ENCODE measurements around the gene MYH14.

The MYH14 gene

DNA sequence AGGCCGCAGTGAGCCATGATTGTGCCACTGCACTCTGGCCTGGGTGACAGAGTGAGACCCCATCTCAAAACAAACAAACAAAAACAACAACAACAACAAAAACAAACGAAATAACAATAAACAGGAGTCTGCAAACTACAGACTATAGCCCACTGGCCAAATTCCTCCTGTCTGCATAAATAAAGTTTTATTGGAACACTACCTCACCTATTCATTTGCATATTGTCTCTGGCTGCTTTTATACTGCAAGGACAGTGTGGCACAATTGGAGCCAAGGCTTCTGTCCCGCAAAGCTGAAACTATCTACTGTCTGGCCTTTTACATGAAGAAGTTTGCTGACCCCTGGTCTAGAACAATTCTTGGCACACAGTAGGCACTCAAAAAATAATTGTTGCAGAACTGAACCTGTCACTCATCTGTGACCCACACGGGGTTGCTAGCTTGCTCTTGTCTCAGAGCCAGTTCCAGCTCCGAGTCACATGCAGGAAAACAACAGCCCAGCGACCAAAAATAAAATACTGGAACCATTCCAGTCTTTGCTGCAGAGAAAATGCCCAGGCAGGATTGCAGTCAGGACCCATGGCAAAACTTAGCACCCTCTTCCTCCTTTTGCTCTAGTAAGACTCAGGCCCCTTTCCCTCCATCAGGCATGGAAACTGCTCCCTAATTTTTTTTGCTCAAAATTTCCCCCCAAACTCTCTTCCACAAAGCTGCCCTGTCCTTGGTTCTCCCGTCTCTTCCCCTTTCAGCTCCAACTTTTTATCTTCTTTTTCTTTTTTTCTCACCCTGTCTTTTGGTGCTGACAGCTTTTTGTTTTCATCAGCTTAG lies 4.8 kb upstream of the MYH14 start:
- no peaks in the 10 kb centered on the region for H4K20me1 ChIP-seq (ENCODE audit: low read depth, low read length)
- TF ChIP-seq EZH2phosphoT487 (conservative IDR thresholded peaks at IDR 0.05; ENCODE audit: low read length): no peak
- TF ChIP-seq, protein P1, sequence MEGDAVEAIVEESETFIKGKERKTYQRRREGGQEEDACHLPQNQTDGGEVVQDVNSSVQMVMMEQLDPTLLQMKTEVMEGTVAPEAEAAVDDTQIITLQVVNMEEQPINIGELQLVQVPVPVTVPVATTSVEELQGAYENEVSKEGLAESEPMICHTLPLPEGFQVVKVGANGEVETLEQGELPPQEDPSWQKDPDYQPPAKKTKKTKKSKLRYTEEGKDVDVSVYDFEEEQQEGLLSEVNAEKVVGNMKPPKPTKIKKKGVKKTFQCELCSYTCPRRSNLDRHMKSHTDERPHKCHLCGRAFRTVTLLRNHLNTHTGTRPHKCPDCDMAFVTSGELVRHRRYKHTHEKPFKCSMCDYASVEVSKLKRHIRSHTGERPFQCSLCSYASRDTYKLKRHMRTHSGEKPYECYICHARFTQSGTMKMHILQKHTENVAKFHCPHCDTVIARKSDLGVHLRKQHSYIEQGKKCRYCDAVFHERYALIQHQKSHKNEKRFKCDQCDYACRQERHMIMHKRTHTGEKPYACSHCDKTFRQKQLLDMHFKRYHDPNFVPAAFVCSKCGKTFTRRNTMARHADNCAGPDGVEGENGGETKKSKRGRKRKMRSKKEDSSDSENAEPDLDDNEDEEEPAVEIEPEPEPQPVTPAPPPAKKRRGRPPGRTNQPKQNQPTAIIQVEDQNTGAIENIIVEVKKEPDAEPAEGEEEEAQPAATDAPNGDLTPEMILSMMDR (IDR thresholded peaks at IDR 0.05; ENCODE audit: insufficient read depth, low read length, poor library complexity, severe bottlenecking): no peak
- no peaks in the 10 kb centered on the region for H3K9me2 ChIP-seq (replicated peaks; ENCODE audit: insufficient read depth, low read length)
- H3K9me3 ChIP-seq (ENCODE audit: insufficient read depth, low read length): no peaks in the 10 kb centered on the region
- H3K79me2 ChIP-seq (ENCODE audit: insufficient read depth, low read length): no peaks in the 10 kb centered on the region
- H3K9ac ChIP-seq (ENCODE audit: low read length): no peak overlapping the region
- H2AFZ ChIP-seq (ENCODE audit: low read depth, low read length, severe bottlenecking): no peak overlapping the region
- H3K36me3 ChIP-seq (ENCODE audit: low read length): no peaks in the 10 kb centered on the region
- no peak overlapping the region for H3K27ac ChIP-seq (ENCODE audit: low read depth, low read length)
- no peak overlapping the region for H3K4me2 ChIP-seq (ENCODE audit: low read depth, low read length, poor library complexity, severe bottlenecking)
- H3K4me3 ChIP-seq (ENCODE audit: insufficient read depth, low read length, poor library complexity, severe bottlenecking): no peak overlapping the region
- H3F3A ChIP-seq (ENCODE audit: insufficient read depth): no peaks in the 10 kb centered on the region
- no peaks in the 10 kb centered on the region for H3K27me3 ChIP-seq (ENCODE audit: low read length)

DNA sequence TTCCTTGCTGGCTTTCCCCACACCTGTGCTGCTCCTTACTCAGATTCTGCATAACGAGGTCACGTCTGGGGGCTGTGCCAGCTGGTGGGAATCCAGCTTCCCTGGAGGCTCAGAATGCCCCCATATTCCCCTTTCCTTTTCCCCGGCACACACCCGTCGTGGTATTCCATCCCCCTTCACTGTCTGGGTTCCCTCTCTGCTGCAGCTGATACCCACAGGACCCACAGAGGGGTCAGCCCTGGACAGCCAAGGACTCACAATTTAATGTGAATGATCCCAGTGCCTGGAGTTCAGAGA lies 4.2 kb upstream of the MYH14 start:
- TF ChIP-seq, protein P1 (IDR thresholded peaks at IDR 0.05; ENCODE audit: insufficient read depth, low read length, poor library complexity, severe bottlenecking): no peak
- no peak for TF ChIP-seq EZH2phosphoT487 (conservative IDR thresholded peaks at IDR 0.05; ENCODE audit: low read length)
- Histone ChIP-seq H3K9me2 (replicated peaks; ENCODE audit: insufficient read depth, low read length) (no peaks in the 10 kb centered on the region), H3K9me3 (ENCODE audit: insufficient read depth, low read length) (no peaks in the 10 kb centered on the region), H3K4me2 (ENCODE audit: low read depth, low read length, poor library complexity, severe bottlenecking) (no peak overlapping the region), H3K36me3 (ENCODE audit: low read length) (no peaks in the 10 kb centered on the region), H2AFZ (ENCODE audit: low read depth, low read length, severe bottlenecking) (no peak overlapping the region), H3F3A (ENCODE audit: insufficient read depth) (no peaks in the 10 kb centered on the region), H3K27me3 (ENCODE audit: low read length) (no peaks in the 10 kb centered on the region), H3K27ac (ENCODE audit: low read depth, low read length) (no peak overlapping the region), H3K9ac (ENCODE audit: low read length) (no peak overlapping the region), H4K20me1 (ENCODE audit: low read depth, low read length) (no peaks in the 10 kb centered on the region), H3K79me2 (ENCODE audit: insufficient read depth, low read length) (no peaks in the 10 kb centered on the region), H3K4me3 (ENCODE audit: insufficient read depth, low read length, poor library complexity, severe bottlenecking) (no peak overlapping the region)

DNA sequence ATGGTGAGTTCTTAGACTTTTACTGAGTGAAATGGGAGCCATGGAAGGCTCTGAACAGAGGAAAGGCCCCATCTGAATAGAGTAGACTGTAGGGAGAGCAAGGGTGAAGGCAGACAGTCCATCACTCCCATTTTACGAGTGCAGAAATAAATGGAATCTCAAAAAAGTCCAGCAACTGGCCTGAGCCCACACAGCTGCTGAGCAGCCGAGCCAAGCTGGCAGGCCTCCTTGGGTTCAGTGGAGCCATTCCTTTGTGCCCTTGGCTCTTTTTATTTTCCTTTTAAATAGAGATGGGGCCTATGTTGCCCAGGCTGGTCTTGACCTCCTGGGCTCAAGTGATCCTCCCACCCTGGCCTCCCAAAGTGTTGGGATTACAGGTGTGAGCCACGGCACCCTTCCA lies 1.0 kb upstream of the MYH14 start:
- H3K27me3 ChIP-seq (ENCODE audit: low read length): no peaks in the 10 kb centered on the region
- no peak overlapping the region for H3K9ac ChIP-seq (ENCODE audit: low read length)
- no peaks in the 10 kb centered on the region for H3F3A ChIP-seq (ENCODE audit: insufficient read depth)
- no peak overlapping the region for H3K27ac ChIP-seq (ENCODE audit: low read depth, low read length)
- H4K20me1 ChIP-seq (ENCODE audit: low read depth, low read length): no peaks in the 10 kb centered on the region
- H3K79me2 ChIP-seq (ENCODE audit: insufficient read depth, low read length): no peaks in the 10 kb centered on the region
- H3K9me2 ChIP-seq (replicated peaks; ENCODE audit: insufficient read depth, low read length): no peaks in the 10 kb centered on the region
- H3K4me3 ChIP-seq (ENCODE audit: insufficient read depth, low read length, poor library complexity, severe bottlenecking): no peak overlapping the region
- H3K9me3 ChIP-seq (ENCODE audit: insufficient read depth, low read length): no peaks in the 10 kb centered on the region
- H2AFZ ChIP-seq (ENCODE audit: low read depth, low read length, severe bottlenecking): no peak overlapping the region
- H3K4me2 ChIP-seq (ENCODE audit: low read depth, low read length, poor library complexity, severe bottlenecking): no peak overlapping the region
- no peaks in the 10 kb centered on the region for H3K36me3 ChIP-seq (ENCODE audit: low read length)
- TF ChIP-seq EZH2phosphoT487 (conservative IDR thresholded peaks at IDR 0.05; ENCODE audit: low read length): no peak
- TF ChIP-seq, protein P1 (IDR thresholded peaks at IDR 0.05; ENCODE audit: insufficient read depth, low read length, poor library complexity, severe bottlenecking): no peak
